Astrocyte (in vitro differentiated cells and primary cell): ENCODE results near the gene IL1RAPL2. TPM values are rescaled to one million over a fixed set of nuclear protein-coding genes. Genes with fewer than 3 reads are reported as not detected.

Experiments used
- DNase-seq: peaks from one replicate; pipeline ENCODE4 v3.0.0-alpha.2; 2010; ENCODE audit warnings: low read depth
- FAIRE-seq: peaks from 2 replicates; lab custom pipeline; 2011; peaks lifted over from hg19 to GRCh38; lab: Jason Lieb, UNC
- H2AFZ ChIP-seq: 2 replicates; pipeline ENCODE4 v1.6.0; 2012; ENCODE audit warnings: low read depth, low read length, inconsistent platforms
- H3K27ac ChIP-seq: 2 replicates; pipeline ENCODE4 v1.5.1; 2011; ENCODE audit warnings: low read depth, low read length, inconsistent platforms
- H3K27me3 ChIP-seq: 2 replicates; pipeline ENCODE4 v1.6.0; 2011; ENCODE audit warnings: low read length, inconsistent platforms; ENCODE audit not compliant: insufficient read depth
- H3K36me3 ChIP-seq: 2 replicates; pipeline ENCODE4 v1.5.1; 2011; ENCODE audit warnings: low read length, inconsistent platforms; ENCODE audit not compliant: insufficient read depth
- H3K4me1 ChIP-seq: 2 replicates; pipeline ENCODE4 v1.5.1; 2011; ENCODE audit warnings: low read length, inconsistent platforms; ENCODE audit not compliant: insufficient read depth
- H3K4me2 ChIP-seq: 2 replicates; pipeline ENCODE4 v1.6.0; 2012; ENCODE audit warnings: low read length, inconsistent platforms
- H3K4me3 ChIP-seq: 2 replicates; pipeline ENCODE4 v1.5.1; 2011; ENCODE audit warnings: low read depth, mild to moderate bottlenecking, low read length, inconsistent platforms; ENCODE audit not compliant: insufficient read depth
- H3K79me2 ChIP-seq: 2 replicates; pipeline ENCODE4 v1.6.0; 2012; ENCODE audit warnings: mild to moderate bottlenecking, low read length, inconsistent platforms; ENCODE audit not compliant: insufficient read depth
- H3K9ac ChIP-seq: 2 replicates; pipeline ENCODE4 v1.6.0; 2012; ENCODE audit warnings: mild to moderate bottlenecking, low read length, inconsistent platforms
- H3K9me3 ChIP-seq: 2 replicates; pipeline ENCODE4 v1.5.1; 2012; ENCODE audit warnings: low read depth, mild to moderate bottlenecking, low read length, inconsistent platforms; ENCODE audit not compliant: insufficient read depth
- H4K20me1 ChIP-seq: 2 replicates; pipeline ENCODE4 v1.6.0; 2012; ENCODE audit warnings: low read length, inconsistent platforms; ENCODE audit not compliant: insufficient read depth
- H3K27ac Mint-ChIP-seq: one replicate; pipeline ENCODE4 v1.8.0; 2021; ENCODE audit warnings: mild to moderate bottlenecking, mixed read lengths; ENCODE audit not compliant: unreplicated experiment
- H3K27me3 Mint-ChIP-seq: one replicate; pipeline ENCODE4 v1.8.0; 2021; ENCODE audit warnings: low read depth, mixed read lengths; ENCODE audit not compliant: unreplicated experiment
- H3K36me3 Mint-ChIP-seq: one replicate; pipeline ENCODE4 v1.8.0; 2021; ENCODE audit warnings: low read depth, mixed read lengths; ENCODE audit not compliant: unreplicated experiment
- H3K4me1 Mint-ChIP-seq: one replicate; pipeline ENCODE4 v1.8.0; 2021; ENCODE audit warnings: low read depth, mixed read lengths; ENCODE audit not compliant: unreplicated experiment
- H3K4me3 Mint-ChIP-seq: one replicate; pipeline ENCODE4 v1.8.0; 2021; ENCODE audit warnings: mild to moderate bottlenecking, moderate library complexity, mixed read lengths; ENCODE audit not compliant: unreplicated experiment
- H3K9me3 Mint-ChIP-seq: one replicate; pipeline ENCODE4 v1.8.0; 2021; ENCODE audit warnings: mild to moderate bottlenecking, mixed read lengths; ENCODE audit not compliant: unreplicated experiment
- CTCF ChIP-seq: IDR thresholded peaks from 2 replicates; pipeline ENCODE4 v1.5.1; 2011; ENCODE audit warnings: low read depth, mild to moderate bottlenecking, inconsistent platforms, low read length, moderate library complexity; ENCODE audit not compliant: insufficient read depth
- EZH2 ChIP-seq: IDR thresholded peaks from 2 replicates; pipeline ENCODE4 v1.6.1; 2012; ENCODE audit warnings: mild to moderate bottlenecking, low read length, inconsistent platforms; ENCODE audit not compliant: insufficient read depth
- total RNA-seq: library from RNA; stranded (reverse); gene quantifications from 2 replicates; pipeline ENCODE4 v1.2.1, GENCODE V29; 2021

The IL1RAPL2 gene
- total RNA-seq, 1 donor from 2014 or later, result 0.16 TPM

GRCh38 chrX:104935581-104935980, 369.6 kb downstream of the IL1RAPL2 start:
- H3K9me3 Mint-ChIP-seq, result no peaks in the 10 kb centered on the region
- Histone ChIP-seq H3K27me3 (no peaks in the 10 kb centered on the region), H3K27ac (no peak overlapping the region), H3K9me3 (no peaks in the 10 kb centered on the region), H3K9ac (no peak overlapping the region), H3K4me1 (no peaks in the 10 kb centered on the region), H3K4me2 (no peak overlapping the region), H4K20me1 (no peaks in the 10 kb centered on the region), H3K36me3 (no peaks in the 10 kb centered on the region), H3K4me3 (no peak overlapping the region), H3K79me2 (no peaks in the 10 kb centered on the region), H2AFZ (no peak overlapping the region)
- no peaks in the 10 kb centered on the region for H3K27me3 Mint-ChIP-seq
- TF ChIP-seq CTCF (no peak), EZH2 (no peak)
- no peak for FAIRE-seq
- H3K27ac Mint-ChIP-seq, result no peak overlapping the region
- no peaks in the 10 kb centered on the region for H3K4me1 Mint-ChIP-seq
- no peaks in the 10 kb centered on the region for H3K36me3 Mint-ChIP-seq
- no peak for DNase-seq
- H3K4me3 Mint-ChIP-seq, result no peak overlapping the region

- FAIRE-seq, result no peak
- no peak overlapping the region for H3K4me2 ChIP-seq
- H3K4me1 ChIP-seq, result no peaks in the 10 kb centered on the region
- H3K36me3 ChIP-seq, result no peaks in the 10 kb centered on the region
- no peaks in the 10 kb centered on the region for H3K79me2 ChIP-seq
- no peaks in the 10 kb centered on the region for H3K9me3 Mint-ChIP-seq
- no peaks in the 10 kb centered on the region for H3K4me1 Mint-ChIP-seq
- no peaks in the 10 kb centered on the region for H3K9me3 ChIP-seq
- H3K9ac ChIP-seq, result no peak overlapping the region
- no peak for TF ChIP-seq CTCF
- TF ChIP-seq EZH2, result no peak
- no peak overlapping the region for H3K27ac Mint-ChIP-seq
- H3K4me3 ChIP-seq, result no peak overlapping the region
- no peaks in the 10 kb centered on the region for H3K36me3 Mint-ChIP-seq
- H4K20me1 ChIP-seq, result no peaks in the 10 kb centered on the region
- H3K27ac ChIP-seq, result no peak overlapping the region
- H3K27me3 Mint-ChIP-seq, result no peaks in the 10 kb centered on the region
- no peak overlapping the region for H2AFZ ChIP-seq
- H3K27me3 ChIP-seq, result no peaks in the 10 kb centered on the region
- no peak overlapping the region for H3K4me3 Mint-ChIP-seq
- DNase-seq, result no peak
These were observed 387.3 kb downstream of the IL1RAPL2 start for GRCh38 chrX:104953251-104953650.

- Histone ChIP-seq H3K9ac (no peak overlapping the region), H3K4me1 (no peaks in the 10 kb centered on the region), H3K27ac (no peak overlapping the region), H2AFZ (no peak overlapping the region), H3K4me3 (no peak overlapping the region), H4K20me1 (no peaks in the 10 kb centered on the region), H3K4me2 (no peak overlapping the region), H3K79me2 (no peaks in the 10 kb centered on the region), H3K27me3 (no peaks in the 10 kb centered on the region), H3K36me3 (no peaks in the 10 kb centered on the region), H3K9me3 (no peaks in the 10 kb centered on the region)
- FAIRE-seq (no peak), DNase-seq (no peak)
- no peaks in the 10 kb centered on the region for H3K9me3 Mint-ChIP-seq
- H3K4me3 Mint-ChIP-seq, result no peak overlapping the region
- H3K36me3 Mint-ChIP-seq, result no peaks in the 10 kb centered on the region
- no peaks in the 10 kb centered on the region for H3K27me3 Mint-ChIP-seq
- no peak overlapping the region for H3K27ac Mint-ChIP-seq
- TF ChIP-seq EZH2, result no peak
- no peak for TF ChIP-seq CTCF
- no peaks in the 10 kb centered on the region for H3K4me1 Mint-ChIP-seq
These were observed 395.9 kb downstream of the IL1RAPL2 start for GRCh38 chrX:104961926-104962325.
